ENCODE results near the gene CACNG8. TPM values are rescaled to one million over a fixed set of nuclear protein-coding genes. Genes with fewer than 3 reads are reported as not detected.
"Not testable (repeated sequence)": the region's sequence is repeated elsewhere in the genome, so short reads cannot be mapped to it uniquely, and the experiment has no call there.

Gene CACNG8
- total RNA-seq, 1 donor = under 0.01 TPM

GRCh38 chr19:54030895-54031586, 68.3 kb downstream of the CACNG8 start:
- peak in 2 of 3 donors; percentile 38 to 59 for DNase-seq (ENCODE audit: low read depth in 2 of 3, low spot score in 2 of 3)

DNA sequence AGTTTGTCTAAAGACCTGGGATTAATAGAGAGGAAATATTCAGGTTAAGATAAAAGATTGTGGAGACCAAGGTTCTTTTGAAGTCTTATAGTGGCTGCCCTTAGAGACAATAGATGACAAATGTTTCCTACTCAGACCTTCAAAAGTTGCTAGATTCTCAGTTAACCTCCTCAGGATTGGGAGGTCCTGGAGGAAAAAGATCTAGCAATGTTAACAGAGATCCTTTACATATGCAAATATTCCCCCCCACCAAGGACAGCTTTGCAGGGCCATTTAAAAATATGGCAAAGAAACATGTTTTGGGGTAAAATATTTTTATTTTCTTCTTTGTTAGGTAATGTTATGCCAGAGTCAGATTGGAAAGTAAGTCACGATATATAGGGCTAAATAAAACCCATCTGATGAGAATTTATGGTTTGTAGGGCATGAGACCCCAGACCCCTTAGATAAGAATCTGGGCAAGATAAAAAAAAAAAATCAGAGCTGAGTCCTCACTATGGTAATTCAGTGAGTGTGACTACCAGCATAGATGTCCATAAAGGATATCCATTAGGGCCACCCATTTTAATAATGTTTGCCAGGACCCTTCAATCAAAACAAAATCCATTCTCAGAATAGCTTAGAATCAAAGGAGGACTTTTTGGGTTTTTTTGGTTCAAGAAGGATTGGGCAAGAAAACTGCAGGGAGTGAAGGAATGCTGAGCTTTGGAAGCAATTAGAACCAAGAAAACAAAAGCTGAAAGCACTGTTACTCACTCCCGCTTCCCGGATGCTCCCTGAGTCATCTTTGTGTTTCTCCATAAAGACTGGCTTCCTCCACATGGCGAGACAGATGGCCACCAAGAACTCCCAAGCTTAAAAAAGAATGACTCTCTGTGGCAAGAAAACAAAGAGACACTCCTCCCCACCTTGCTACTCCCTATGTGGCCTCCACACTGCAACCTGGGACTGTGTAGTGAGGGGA, 72.8 kb downstream of the CACNG8 start:
- no peak for DNase-seq (ENCODE audit: low read depth in 2 of 3, low spot score in 2 of 3)

DNA sequence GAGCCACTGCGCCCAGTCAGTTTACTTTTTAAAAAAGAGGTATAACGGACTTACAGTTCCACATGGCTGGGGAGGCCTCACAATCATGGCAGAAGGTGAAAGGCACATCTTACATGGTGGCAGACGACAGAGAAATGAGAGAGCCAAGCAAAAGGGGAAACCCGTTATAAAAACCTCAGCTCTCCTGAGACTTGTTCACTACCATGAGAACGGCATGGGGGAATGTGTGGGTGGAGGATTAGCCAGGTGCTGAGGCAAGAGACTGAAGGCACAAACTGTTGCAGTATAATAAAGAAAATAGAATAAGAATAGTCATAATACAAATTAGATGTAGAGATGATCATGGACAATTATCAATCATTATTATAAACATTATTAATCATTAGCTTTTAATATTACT, 73.8 kb downstream of the CACNG8 start:
- DNase-seq (ENCODE audit: low read depth in 2 of 3, low spot score in 2 of 3) = not testable (repeated sequence)

Small RNA genes lying within 50 kb of the gene (small RNA-seq; reads per million reads assigned to genes)
- gene AC012314.20 = not detected

Other genes with a start within 250 kb of the CACNG8 start
- 2.7 TPM for gene NLRP12, start 138.6 kb upstream of the CACNG8 start, total RNA-seq
- 146 TPM for gene MYADM, start 95.1 kb upstream of the CACNG8 start, total RNA-seq
- gene PRKCG, start 80.7 kb upstream of the CACNG8 start, total RNA-seq = under 0.01 TPM
- gene CACNG7, start 53.7 kb upstream of the CACNG8 start, total RNA-seq = not detected
- 0.27 TPM for gene CACNG6, start 28.7 kb downstream of the CACNG8 start, total RNA-seq
- 2.2 TPM for gene VSTM1, start 101.0 kb downstream of the CACNG8 start, total RNA-seq
- not detected for gene TARM1, start 118.4 kb downstream of the CACNG8 start, total RNA-seq
- 0.54 TPM for gene OSCAR, start 137.9 kb downstream of the CACNG8 start, total RNA-seq
- gene NDUFA3, start 139.9 kb downstream of the CACNG8 start, total RNA-seq = 18.9 TPM
- gene TFPT, start 152.7 kb downstream of the CACNG8 start, total RNA-seq = 14.3 TPM
- gene PRPF31, start 152.8 kb downstream of the CACNG8 start, total RNA-seq = 77.0 TPM
- gene CNOT3, start 174.8 kb downstream of the CACNG8 start, total RNA-seq = 20.2 TPM
- 4.8 TPM for gene LENG1, start 196.8 kb downstream of the CACNG8 start, total RNA-seq
- gene TMC4, start 210.2 kb downstream of the CACNG8 start, total RNA-seq = under 0.01 TPM
- 270 TPM for gene MBOAT7, start 226.6 kb downstream of the CACNG8 start, total RNA-seq
- gene TSEN34, start 228.4 kb downstream of the CACNG8 start, total RNA-seq = 80.0 TPM
- 4,994 TPM for gene RPS9, start 237.9 kb downstream of the CACNG8 start, total RNA-seq

Data from hematopoietic multipotent progenitor cell (in vitro differentiated cells).